ENCODE results near the gene MMD. TPM values are rescaled to one million over a fixed set of nuclear protein-coding genes. Genes with fewer than 3 reads are reported as not detected.

Gene MMD
- total and polyA plus RNA-seq, 2 of the 13 experiments (the other 11 are each of a cell fraction or from before 2014, with no cell fraction given) = 121 to 225 TPM

DNA sequence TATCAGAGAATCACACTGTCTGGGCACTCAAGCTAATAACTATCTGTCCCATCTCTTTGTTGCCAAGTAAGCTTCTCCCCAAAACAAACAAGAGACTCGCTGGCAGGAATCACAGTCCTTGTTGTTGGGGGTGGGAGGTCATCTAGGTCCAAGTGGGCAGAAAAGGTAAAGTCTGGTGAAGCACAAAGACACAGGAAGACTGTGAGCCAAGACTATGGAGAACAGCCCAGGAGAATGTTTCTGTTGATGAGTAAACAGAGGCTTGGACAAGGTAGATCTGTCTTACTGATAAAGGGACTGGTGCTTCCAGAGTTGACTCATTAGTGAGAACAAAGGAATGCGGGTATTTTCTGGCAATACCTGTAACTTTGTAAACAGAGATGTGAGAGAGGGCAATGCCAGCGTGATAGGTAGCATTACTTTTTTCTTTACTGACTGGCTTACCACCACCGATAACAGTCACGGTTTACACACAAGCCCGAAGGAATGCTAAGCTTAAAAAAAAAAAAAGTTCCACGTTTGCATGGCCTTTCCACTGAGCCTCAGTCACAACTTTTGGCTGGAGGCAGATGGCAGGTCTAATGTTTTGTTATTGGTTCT is 11.5 kb upstream of the MMD start (continued):
- TF ChIP-seq RBM22 (optimal IDR thresholded peaks at IDR 0.05; ENCODE audit: low read length) (peak; percentile 24), MXD4 (CRISPR knock-in tag; IDR thresholded peaks at IDR 0.05) (no peak), ZNF530 (CRISPR knock-in tag; IDR thresholded peaks at IDR 0.05; ENCODE audit: low read depth) (no peak), SP140L (CRISPR knock-in tag; IDR thresholded peaks at IDR 0.05; ENCODE audit: borderline replicate concordance) (0 out of 2 replicates have a peak, but pooled peaks have one; percentile 19), MEIS1 (CRISPR knock-in tag; IDR thresholded peaks at IDR 0.05; ENCODE audit: borderline replicate concordance) (no peak), POLR2AphosphoS5 (IDR thresholded peaks at IDR 0.05; ENCODE audit: low read depth, low read length) (no peak), TBP (CRISPR knock-in tag; IDR thresholded peaks at IDR 0.05) (no peak), ZNF616 (CRISPR knock-in tag; IDR thresholded peaks at IDR 0.05; ENCODE audit: low read depth) (no peak), ZNF282 (IDR thresholded peaks at IDR 0.05; ENCODE audit: partially characterized antibody) (no peak), YEATS4 (CRISPR knock-in tag; IDR thresholded peaks at IDR 0.05; ENCODE audit: borderline replicate concordance) (no peak), KAT8 (CRISPR knock-in tag; IDR thresholded peaks at IDR 0.05) (peak; percentile 26; the same call in 1 of the 2 replicates), ZNF563 (CRISPR knock-in tag; IDR thresholded peaks at IDR 0.05) (no peak), RNF2 (conservative IDR thresholded peaks at IDR 0.05; ENCODE audit: low read depth) (no peak), ZNF235 (CRISPR knock-in tag; IDR thresholded peaks at IDR 0.05; ENCODE audit: borderline replicate concordance) (0 out of 2 replicates have a peak, but pooled peaks have one; percentile 41), ZNF160 (CRISPR knock-in tag; IDR thresholded peaks at IDR 0.05) (0 out of 2 replicates have a peak, but pooled peaks have one; percentile 38), AGO1 (IDR thresholded peaks at IDR 0.05; ENCODE audit: low read depth, low read length, poor library complexity, severe bottlenecking) (no peak), FOXJ3 (CRISPR knock-in tag; IDR thresholded peaks at IDR 0.05; ENCODE audit: borderline replicate concordance) (peak; percentile 82; the same call in 1 of the 2 replicates), SIN3A (IDR thresholded peaks at IDR 0.05; ENCODE audit: borderline replicate concordance, low read depth, low read length) (no peak)
- TF ChIP-seq, protein P1, sequence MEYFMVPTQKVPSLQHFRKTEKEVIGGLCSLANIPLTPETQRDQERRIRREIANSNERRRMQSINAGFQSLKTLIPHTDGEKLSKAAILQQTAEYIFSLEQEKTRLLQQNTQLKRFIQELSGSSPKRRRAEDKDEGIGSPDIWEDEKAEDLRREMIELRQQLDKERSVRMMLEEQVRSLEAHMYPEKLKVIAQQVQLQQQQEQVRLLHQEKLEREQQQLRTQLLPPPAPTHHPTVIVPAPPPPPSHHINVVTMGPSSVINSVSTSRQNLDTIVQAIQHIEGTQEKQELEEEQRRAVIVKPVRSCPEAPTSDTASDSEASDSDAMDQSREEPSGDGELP (IDR thresholded peaks at IDR 0.05; ENCODE audit: borderline replicate concordance, low read depth) = no peak
- TF ChIP-seq, protein P2, sequence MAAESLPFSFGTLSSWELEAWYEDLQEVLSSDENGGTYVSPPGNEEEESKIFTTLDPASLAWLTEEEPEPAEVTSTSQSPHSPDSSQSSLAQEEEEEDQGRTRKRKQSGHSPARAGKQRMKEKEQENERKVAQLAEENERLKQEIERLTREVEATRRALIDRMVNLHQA (CRISPR knock-in tag; IDR thresholded peaks at IDR 0.05) = no peak
- TF ChIP-seq, protein P3, sequence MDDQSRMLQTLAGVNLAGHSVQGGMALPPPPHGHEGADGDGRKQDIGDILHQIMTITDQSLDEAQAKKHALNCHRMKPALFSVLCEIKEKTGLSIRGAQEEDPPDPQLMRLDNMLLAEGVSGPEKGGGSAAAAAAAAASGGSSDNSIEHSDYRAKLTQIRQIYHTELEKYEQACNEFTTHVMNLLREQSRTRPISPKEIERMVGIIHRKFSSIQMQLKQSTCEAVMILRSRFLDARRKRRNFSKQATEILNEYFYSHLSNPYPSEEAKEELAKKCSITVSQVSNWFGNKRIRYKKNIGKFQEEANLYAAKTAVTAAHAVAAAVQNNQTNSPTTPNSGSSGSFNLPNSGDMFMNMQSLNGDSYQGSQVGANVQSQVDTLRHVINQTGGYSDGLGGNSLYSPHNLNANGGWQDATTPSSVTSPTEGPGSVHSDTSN (CRISPR knock-in tag; IDR thresholded peaks at IDR 0.05; ENCODE audit: borderline replicate concordance) = no peak
- TF ChIP-seq, protein P4, sequence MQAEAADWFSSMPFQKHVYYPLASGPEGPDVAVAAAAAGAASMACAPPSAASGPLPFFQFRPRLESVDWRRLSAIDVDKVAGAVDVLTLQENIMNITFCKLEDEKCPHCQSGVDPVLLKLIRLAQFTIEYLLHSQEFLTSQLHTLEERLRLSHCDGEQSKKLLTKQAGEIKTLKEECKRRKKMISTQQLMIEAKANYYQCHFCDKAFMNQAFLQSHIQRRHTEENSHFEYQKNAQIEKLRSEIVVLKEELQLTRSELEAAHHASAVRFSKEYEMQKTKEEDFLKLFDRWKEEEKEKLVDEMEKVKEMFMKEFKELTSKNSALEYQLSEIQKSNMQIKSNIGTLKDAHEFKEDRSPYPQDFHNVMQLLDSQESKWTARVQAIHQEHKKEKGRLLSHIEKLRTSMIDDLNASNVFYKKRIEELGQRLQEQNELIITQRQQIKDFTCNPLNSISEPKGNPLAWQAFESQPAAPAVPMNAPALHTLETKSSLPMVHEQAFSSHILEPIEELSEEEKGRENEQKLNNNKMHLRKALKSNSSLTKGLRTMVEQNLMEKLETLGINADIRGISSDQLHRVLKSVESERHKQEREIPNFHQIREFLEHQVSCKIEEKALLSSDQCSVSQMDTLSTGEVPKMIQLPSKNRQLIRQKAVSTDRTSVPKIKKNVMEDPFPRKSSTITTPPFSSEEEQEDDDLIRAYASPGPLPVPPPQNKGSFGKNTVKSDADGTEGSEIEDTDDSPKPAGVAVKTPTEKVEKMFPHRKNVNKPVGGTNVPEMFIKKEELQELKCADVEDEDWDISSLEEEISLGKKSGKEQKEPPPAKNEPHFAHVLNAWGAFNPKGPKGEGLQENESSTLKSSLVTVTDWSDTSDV (CRISPR knock-in tag; IDR thresholded peaks at IDR 0.05) = no peak
